ENCODE data around the gene BCL2L2. TPM values are rescaled to one million over a fixed set of nuclear protein-coding genes. Genes with fewer than 3 reads are reported as not detected.

Gene BCL2L2
- total RNA-seq, 4 donors from 2014 or later: 35.4 to 48.4 (median 44.7) TPM

DNA sequence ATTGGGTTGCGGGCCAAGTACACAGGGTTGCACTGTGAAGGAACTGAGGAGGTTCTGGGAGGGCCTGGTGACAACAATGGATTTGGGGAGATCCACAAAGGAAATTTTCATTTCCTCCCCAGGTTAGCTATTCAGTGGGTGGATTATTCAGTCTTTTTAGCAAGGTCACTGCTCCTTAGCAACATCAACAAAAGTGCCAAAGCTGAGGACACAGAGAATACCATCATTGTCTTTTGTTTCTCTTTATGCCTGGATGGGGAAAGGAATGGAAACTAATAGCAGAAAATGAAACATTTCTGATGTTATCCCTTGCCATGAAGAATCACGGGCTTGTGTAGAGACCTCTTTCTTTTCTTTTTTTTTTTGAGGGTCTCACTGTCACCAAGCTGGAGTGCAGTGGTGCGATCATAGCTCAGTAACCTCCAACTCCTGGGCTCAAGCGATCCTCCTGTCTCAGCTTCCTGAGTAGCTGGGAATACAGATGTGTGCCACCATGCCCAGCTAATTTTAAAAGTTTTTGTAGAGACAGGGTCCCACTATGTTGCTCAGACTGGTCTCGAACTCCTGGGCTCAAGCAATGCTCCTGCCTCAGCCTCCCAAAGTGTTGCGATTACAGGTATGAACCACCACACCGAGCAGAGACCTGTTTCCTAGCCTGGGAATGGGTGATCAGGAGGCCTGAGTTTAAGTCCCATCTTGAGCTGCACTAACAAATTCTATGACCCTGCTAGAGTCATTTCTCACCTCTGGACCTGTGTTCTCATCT lies 10.4 kb upstream of the BCL2L2 start:
- peaks cover 53% of the 10 kb centered on the region for H3K4me1 ChIP-seq
- TF ChIP-seq, protein P1, sequence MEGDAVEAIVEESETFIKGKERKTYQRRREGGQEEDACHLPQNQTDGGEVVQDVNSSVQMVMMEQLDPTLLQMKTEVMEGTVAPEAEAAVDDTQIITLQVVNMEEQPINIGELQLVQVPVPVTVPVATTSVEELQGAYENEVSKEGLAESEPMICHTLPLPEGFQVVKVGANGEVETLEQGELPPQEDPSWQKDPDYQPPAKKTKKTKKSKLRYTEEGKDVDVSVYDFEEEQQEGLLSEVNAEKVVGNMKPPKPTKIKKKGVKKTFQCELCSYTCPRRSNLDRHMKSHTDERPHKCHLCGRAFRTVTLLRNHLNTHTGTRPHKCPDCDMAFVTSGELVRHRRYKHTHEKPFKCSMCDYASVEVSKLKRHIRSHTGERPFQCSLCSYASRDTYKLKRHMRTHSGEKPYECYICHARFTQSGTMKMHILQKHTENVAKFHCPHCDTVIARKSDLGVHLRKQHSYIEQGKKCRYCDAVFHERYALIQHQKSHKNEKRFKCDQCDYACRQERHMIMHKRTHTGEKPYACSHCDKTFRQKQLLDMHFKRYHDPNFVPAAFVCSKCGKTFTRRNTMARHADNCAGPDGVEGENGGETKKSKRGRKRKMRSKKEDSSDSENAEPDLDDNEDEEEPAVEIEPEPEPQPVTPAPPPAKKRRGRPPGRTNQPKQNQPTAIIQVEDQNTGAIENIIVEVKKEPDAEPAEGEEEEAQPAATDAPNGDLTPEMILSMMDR (IDR thresholded peaks at IDR 0.05): no peak
- WGBS: 92% methylated on average over 7 of the region's 7 CpGs
- H3K9me3 ChIP-seq: no peaks in the 10 kb centered on the region
- no peak overlapping the region for H3K27ac ChIP-seq
- no peak for DNase-seq (ENCODE audit: low spot score in 2 of 2)
- no peaks in the 10 kb centered on the region for H3K27me3 ChIP-seq
- peaks cover 6% of the 10 kb centered on the region for H3K36me3 ChIP-seq
- H3K4me3 ChIP-seq: no peak overlapping the region

DNA sequence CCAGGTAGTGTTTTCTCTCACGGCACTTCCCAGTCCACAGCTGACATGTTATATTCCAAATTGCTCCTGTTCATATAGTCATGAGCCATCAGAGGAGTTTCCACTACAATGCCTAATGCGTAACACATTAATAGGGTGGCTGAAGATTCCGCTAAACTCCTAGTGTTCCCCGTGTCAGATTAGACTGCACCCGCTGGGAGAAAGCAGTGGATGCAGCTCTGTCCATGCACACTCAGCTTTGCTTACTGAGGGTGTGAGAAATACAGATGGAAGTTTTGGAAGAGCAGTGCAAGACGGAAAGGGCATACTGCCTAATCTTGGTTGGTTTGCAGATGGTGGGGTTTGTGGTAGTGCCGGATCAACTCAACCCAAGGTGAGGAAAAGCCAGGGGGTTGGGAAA lies 9.5 kb upstream of the BCL2L2 start:
- peak overlapping the region; percentile 93 for H3K27ac ChIP-seq
- no peaks in the 10 kb centered on the region for H3K27me3 ChIP-seq
- peak in 1 of 2 donors; percentile 11 for DNase-seq (ENCODE audit: low spot score in 2 of 2)
- TF ChIP-seq POLR2A (IDR thresholded peaks at IDR 0.05) (no peak), POLR2AphosphoS5 (IDR thresholded peaks at IDR 0.05) (no peak), EP300 (IDR thresholded peaks at IDR 0.05) (no peak)
- TF ChIP-seq, protein P1 (IDR thresholded peaks at IDR 0.05): no peak
- WGBS: 84% methylated on average over 7 of the region's 7 CpGs
- no peak overlapping the region for H3K4me3 ChIP-seq
- H3K4me1 ChIP-seq: peaks cover 53% of the 10 kb centered on the region
- H3K36me3 ChIP-seq: peaks cover 6% of the 10 kb centered on the region
- no peaks in the 10 kb centered on the region for H3K9me3 ChIP-seq

DNA sequence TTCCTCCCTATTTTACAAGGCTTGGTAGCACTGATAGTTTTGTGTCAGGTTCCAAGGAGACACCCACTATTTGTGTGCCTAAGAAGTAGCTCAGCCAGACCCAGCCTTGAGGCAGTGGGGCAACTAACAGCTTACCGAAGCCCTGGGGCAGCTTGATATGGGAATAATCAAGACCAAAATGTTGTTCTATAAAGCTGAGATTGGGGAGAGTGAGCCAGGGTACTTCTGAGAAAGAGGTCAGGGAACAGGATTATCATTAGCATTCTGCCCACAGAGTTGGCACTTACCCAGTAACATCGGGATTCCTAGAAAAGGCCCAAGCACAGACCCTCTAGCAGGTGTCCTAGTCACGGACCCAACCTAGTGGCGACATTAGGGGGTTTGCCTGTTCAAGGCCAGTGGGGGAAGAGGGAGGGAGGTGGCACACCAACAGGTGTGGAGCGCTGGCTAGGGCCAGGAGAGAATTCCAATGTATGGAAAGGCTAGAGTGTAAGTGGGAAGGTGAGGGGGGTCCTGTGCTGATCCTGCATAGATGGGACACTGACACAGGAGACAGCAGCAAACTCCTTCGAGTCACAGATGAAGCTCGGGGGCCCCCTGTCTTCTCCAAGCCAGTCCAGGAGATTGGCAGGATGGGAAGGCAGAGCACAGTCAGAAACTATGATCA lies 8.9 kb upstream of the BCL2L2 start:
- Histone ChIP-seq H3K4me3 (no peak overlapping the region), H3K27ac (peak overlapping the region; percentile 93), H3K27me3 (no peaks in the 10 kb centered on the region), H3K36me3 (peaks cover 6% of the 10 kb centered on the region), H3K4me1 (peaks cover 55% of the 10 kb centered on the region), H3K9me3 (no peaks in the 10 kb centered on the region)
- peak; percentile 28 to 29 for DNase-seq (ENCODE audit: low spot score in 2 of 2)
- WGBS: 85% methylated on average over 7 of the region's 7 CpGs
- TF ChIP-seq EP300 (IDR thresholded peaks at IDR 0.05) (no peak), POLR2A (IDR thresholded peaks at IDR 0.05) (no peak), POLR2AphosphoS5 (IDR thresholded peaks at IDR 0.05) (no peak)
- TF ChIP-seq, protein P1 (IDR thresholded peaks at IDR 0.05): no peak

DNA sequence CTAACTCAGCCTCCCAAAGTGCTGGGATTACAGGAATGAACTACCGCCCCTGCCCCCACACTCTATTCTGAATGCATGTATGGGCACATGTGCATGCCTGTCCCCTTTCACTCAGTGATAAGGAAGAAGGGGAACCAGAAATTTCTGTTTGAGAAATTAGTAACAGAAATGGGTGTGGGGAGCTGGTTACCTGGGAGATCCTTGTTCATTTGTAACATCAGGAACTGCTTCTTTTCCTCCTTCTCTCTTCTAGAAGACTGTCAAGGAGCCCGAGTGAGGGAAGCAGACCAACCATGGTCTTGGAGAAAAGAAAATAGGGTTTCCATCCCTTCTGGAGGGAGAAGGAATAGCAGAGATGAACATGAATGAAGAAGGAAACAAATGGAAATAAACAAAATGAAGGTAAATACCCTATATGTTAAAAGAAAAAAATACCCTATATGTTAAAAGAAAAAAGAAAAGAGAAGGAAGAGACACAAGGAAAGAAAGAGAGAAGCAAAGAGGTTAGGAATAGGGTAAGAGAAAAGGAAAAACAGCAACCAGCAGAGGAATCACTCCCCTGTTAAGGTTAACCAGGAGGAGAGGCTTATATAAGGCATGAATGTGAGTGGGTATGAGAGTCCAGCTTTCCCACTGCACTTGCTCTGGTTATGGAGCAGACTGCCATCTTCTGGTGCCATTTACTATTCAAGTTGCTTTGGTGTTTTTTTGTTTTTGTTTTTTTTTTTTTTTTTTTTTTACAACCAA lies 7.2 kb upstream of the BCL2L2 start:
- peak overlapping the region; percentile 93 for H3K27ac ChIP-seq
- no peaks in the 10 kb centered on the region for H3K9me3 ChIP-seq
- peaks cover 6% of the 10 kb centered on the region for H3K36me3 ChIP-seq
- peaks cover 58% of the 10 kb centered on the region for H3K4me1 ChIP-seq
- no peak for DNase-seq (ENCODE audit: low spot score in 2 of 2)
- peak overlapping the region; percentile 60 for H3K4me3 ChIP-seq
- H3K27me3 ChIP-seq: no peaks in the 10 kb centered on the region
- 59% methylated on average over 2 of the region's 2 CpGs for WGBS
- TF ChIP-seq, protein P1 (IDR thresholded peaks at IDR 0.05): no peak
- TF ChIP-seq POLR2AphosphoS5 (IDR thresholded peaks at IDR 0.05): no peak
- TF ChIP-seq EP300 (IDR thresholded peaks at IDR 0.05): no peak
- TF ChIP-seq POLR2A (IDR thresholded peaks at IDR 0.05): no peak
